ENCODE data around the gene CRAT.

The CRAT gene

GRCh38 chr9:129054163-129054851 lies 56.3 kb downstream of the CRAT start:
- DNase-seq (ENCODE audit: extremely low read depth, low read depth): no peak
- TF ChIP-seq CTCF (IDR thresholded peaks at IDR 0.05; ENCODE audit: low read depth, low read length): no peak

GRCh38 chr9:129053020-129053419 lies 57.6 kb downstream of the CRAT start:
- DNase-seq (ENCODE audit: extremely low read depth, low read depth): no peak
- TF ChIP-seq CTCF (IDR thresholded peaks at IDR 0.05; ENCODE audit: low read depth, low read length): no peak

- TF ChIP-seq CTCF (IDR thresholded peaks at IDR 0.05; ENCODE audit: low read depth, low read length): no peak
- DNase-seq (ENCODE audit: extremely low read depth, low read depth): no peak
These were observed 58.0 kb downstream of the CRAT start for GRCh38 chr9:129052592-129052991.

All from AG09319 (cell line).